ENCODE results near the gene MGAT4A. TPM values are rescaled to one million over a fixed set of nuclear protein-coding genes. Genes with fewer than 3 reads are reported as not detected.

The MGAT4A gene
- total RNA-seq, 1 donor from 2014 or later: 1.7 TPM

- Histone ChIP-seq H4K20me1 (ENCODE audit: insufficient read depth, low read length) (no peaks in the 10 kb centered on the region), H3K4me1 (ENCODE audit: insufficient read depth, low read length) (peaks cover 6% of the 10 kb centered on the region), H3K4me2 (ENCODE audit: low read length) (no peak overlapping the region), H3K4me3 (ENCODE audit: insufficient read depth, low read depth, low read length) (no peak overlapping the region), H2AFZ (ENCODE audit: low read depth, low read length) (no peak overlapping the region), H3K9ac (ENCODE audit: low read length) (no peak overlapping the region), H3K27me3 (ENCODE audit: insufficient read depth, low read length) (peaks cover 4% of the 10 kb centered on the region), H3K27ac (ENCODE audit: low read depth, low read length) (no peak overlapping the region), H3K9me3 (ENCODE audit: insufficient read depth, low read depth, low read length) (no peaks in the 10 kb centered on the region), H3K36me3 (ENCODE audit: insufficient read depth, low read length) (no peaks in the 10 kb centered on the region), H3K79me2 (ENCODE audit: insufficient read depth, low read length) (no peaks in the 10 kb centered on the region)
- Mint-ChIP-seq H3K4me1 (ENCODE audit: low read depth, unreplicated experiment) (peaks cover 5% of the 10 kb centered on the region), H3K9me3 (ENCODE audit: unreplicated experiment) (no peaks in the 10 kb centered on the region), H3K27ac (ENCODE audit: unreplicated experiment) (no peak overlapping the region), H3K36me3 (ENCODE audit: low read depth, unreplicated experiment) (no peaks in the 10 kb centered on the region), H3K4me3 (ENCODE audit: unreplicated experiment) (no peak overlapping the region), H3K27me3 (ENCODE audit: low read depth, unreplicated experiment) (peaks cover 17% of the 10 kb centered on the region)
- FAIRE-seq: no peak
- no peak for DNase-seq (ENCODE audit: low read depth)
- TF ChIP-seq EZH2 (IDR thresholded peaks at IDR 0.05; ENCODE audit: insufficient read depth, low read length) (no peak), CTCF (IDR thresholded peaks at IDR 0.05; ENCODE audit: insufficient read depth, low read depth, low read length) (no peak)
Observed at GRCh38 chr2:98759827-98760625, 29.1 kb upstream of the MGAT4A start.

- Histone ChIP-seq H3K27ac (ENCODE audit: low read depth, low read length) (no peak overlapping the region), H3K9ac (ENCODE audit: low read length) (no peak overlapping the region), H3K4me1 (ENCODE audit: insufficient read depth, low read length) (peaks cover 6% of the 10 kb centered on the region), H3K4me3 (ENCODE audit: insufficient read depth, low read depth, low read length) (no peak overlapping the region), H3K36me3 (ENCODE audit: insufficient read depth, low read length) (no peaks in the 10 kb centered on the region), H3K4me2 (ENCODE audit: low read length) (no peak overlapping the region), H3K27me3 (ENCODE audit: insufficient read depth, low read length) (peaks cover 6% of the 10 kb centered on the region), H3K79me2 (ENCODE audit: insufficient read depth, low read length) (no peaks in the 10 kb centered on the region), H3K9me3 (ENCODE audit: insufficient read depth, low read depth, low read length) (no peaks in the 10 kb centered on the region), H4K20me1 (ENCODE audit: insufficient read depth, low read length) (no peaks in the 10 kb centered on the region), H2AFZ (ENCODE audit: low read depth, low read length) (no peak overlapping the region)
- no peak for TF ChIP-seq CTCF (IDR thresholded peaks at IDR 0.05; ENCODE audit: insufficient read depth, low read depth, low read length)
- no peak for TF ChIP-seq EZH2 (IDR thresholded peaks at IDR 0.05; ENCODE audit: insufficient read depth, low read length)
- DNase-seq (ENCODE audit: low read depth) (no peak), FAIRE-seq (no peak)
- no peak overlapping the region for H3K27ac Mint-ChIP-seq (ENCODE audit: unreplicated experiment)
- no peaks in the 10 kb centered on the region for H3K36me3 Mint-ChIP-seq (ENCODE audit: low read depth, unreplicated experiment)
- peaks cover 5% of the 10 kb centered on the region for H3K4me1 Mint-ChIP-seq (ENCODE audit: low read depth, unreplicated experiment)
- H3K27me3 Mint-ChIP-seq (ENCODE audit: low read depth, unreplicated experiment): peaks cover 18% of the 10 kb centered on the region
- H3K4me3 Mint-ChIP-seq (ENCODE audit: unreplicated experiment): no peak overlapping the region
- H3K9me3 Mint-ChIP-seq (ENCODE audit: unreplicated experiment): no peaks in the 10 kb centered on the region
Observed at GRCh38 chr2:98759338-98759737, 28.4 kb upstream of the MGAT4A start.

DNA sequence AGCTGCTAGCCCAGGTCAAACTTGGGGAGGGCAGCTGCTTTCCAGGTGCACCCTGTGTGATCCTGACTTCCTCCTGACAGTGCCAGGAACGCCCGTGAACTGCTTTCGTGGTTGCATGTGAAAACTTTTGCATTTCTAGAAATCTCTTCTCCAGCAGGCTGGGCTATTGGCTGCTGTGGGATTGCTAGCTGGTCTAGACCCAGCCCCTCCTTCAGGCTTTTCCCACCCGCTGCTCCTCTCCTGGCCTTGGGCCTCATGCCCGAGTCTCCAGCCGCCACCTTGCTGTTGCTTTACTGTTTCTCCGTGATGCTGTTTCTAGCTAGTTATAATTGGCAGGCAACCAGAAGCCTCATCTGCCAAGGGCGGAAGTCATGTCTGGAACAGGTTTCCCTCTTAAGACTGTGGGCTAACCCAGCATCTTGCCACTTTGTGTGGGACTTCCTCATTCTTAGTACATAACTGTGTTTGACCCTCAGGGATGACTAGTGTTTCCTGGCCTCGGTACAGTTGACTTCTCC lies 27.0 kb upstream of the MGAT4A start:
- DNase-seq (ENCODE audit: low read depth) (peak; percentile 96), FAIRE-seq (no peak)
- H4K20me1 ChIP-seq (ENCODE audit: insufficient read depth, low read length): no peaks in the 10 kb centered on the region
- Mint-ChIP-seq H3K4me1 (ENCODE audit: low read depth, unreplicated experiment) (peaks cover 5% of the 10 kb centered on the region), H3K27ac (ENCODE audit: unreplicated experiment) (peak overlapping the region; percentile 93), H3K9me3 (ENCODE audit: unreplicated experiment) (no peaks in the 10 kb centered on the region), H3K27me3 (ENCODE audit: low read depth, unreplicated experiment) (peaks cover 26% of the 10 kb centered on the region), H3K4me3 (ENCODE audit: unreplicated experiment) (no peak overlapping the region), H3K36me3 (ENCODE audit: low read depth, unreplicated experiment) (no peaks in the 10 kb centered on the region)
- peaks cover 18% of the 10 kb centered on the region for H3K27me3 ChIP-seq (ENCODE audit: insufficient read depth, low read length)
- no peaks in the 10 kb centered on the region for H3K9me3 ChIP-seq (ENCODE audit: insufficient read depth, low read depth, low read length)
- H3K4me1 ChIP-seq (ENCODE audit: insufficient read depth, low read length): peaks cover 6% of the 10 kb centered on the region
- no peak for TF ChIP-seq CTCF (IDR thresholded peaks at IDR 0.05; ENCODE audit: insufficient read depth, low read depth, low read length)
- no peak for TF ChIP-seq EZH2 (IDR thresholded peaks at IDR 0.05; ENCODE audit: insufficient read depth, low read length)
- no peak overlapping the region for H3K27ac ChIP-seq (ENCODE audit: low read depth, low read length)
- H3K36me3 ChIP-seq (ENCODE audit: insufficient read depth, low read length): no peaks in the 10 kb centered on the region
- no peak overlapping the region for H3K9ac ChIP-seq (ENCODE audit: low read length)
- no peaks in the 10 kb centered on the region for H3K79me2 ChIP-seq (ENCODE audit: insufficient read depth, low read length)
- H3K4me2 ChIP-seq (ENCODE audit: low read length): peak overlapping the region; percentile 51
- no peak overlapping the region for H3K4me3 ChIP-seq (ENCODE audit: insufficient read depth, low read depth, low read length)
- no peak overlapping the region for H2AFZ ChIP-seq (ENCODE audit: low read depth, low read length)

Data from astrocyte (in vitro differentiated cells and primary cell).